K562 (cell line): ENCODE results near the gene ZNF775. TPM values are rescaled to one million over a fixed set of nuclear protein-coding genes. Genes with fewer than 3 reads are reported as not detected.

Source experiments
- ETS1 ChIP-seq: conservative IDR thresholded peaks from 2 replicates; pipeline ENCODE4 v1.6.1; 2011; ENCODE audit warnings: low read depth, mild to moderate bottlenecking, low read length; ENCODE audit not compliant: control insufficient read depth
- FUS ChIP-seq: fragments of 200-400 bp; formaldehyde crosslinking; optimal IDR thresholded peaks from 2 replicates; pipeline ENCODE3; 2017; ENCODE audit warnings: low read depth, low read length
- GTF2F1 ChIP-seq: IDR thresholded peaks from 2 replicates; pipeline ENCODE4 v1.6.1; 2011; ENCODE audit warnings: low read depth, low read length, improper control_type of control experiment
- JUND ChIP-seq, 2 experiments: IDR thresholded peaks; 2 replicates in 1 of 2; 3 replicates in 1 of 2; pipeline ENCODE4 v1.6.1; 2011; ENCODE audit warnings: borderline replicate concordance in 2 of 2, low read depth in 2 of 2, low read length in 2 of 2, improper control_type of control experiment in 1 of 2, missing biosample characterization in 1 of 2, missing genetic modification characterization in 1 of 2, missing genetic modification reagents in 1 of 2
- PML ChIP-seq: IDR thresholded peaks from 2 replicates; pipeline ENCODE4 v1.6.1; 2012; ENCODE audit warnings: low read length, inconsistent platforms
- RBM39 ChIP-seq: fragments of 200-400 bp; formaldehyde crosslinking; optimal IDR thresholded peaks from 2 replicates; pipeline ENCODE3; 2018; ENCODE audit warnings: low read depth, low read length
- REST ChIP-seq, 2 experiments: fragments of 450-650 bp; formaldehyde crosslinking in 1 of 2; IDR thresholded peaks; 2 replicates each; pipeline versions ENCODE4 v1.4.0 to v1.6.1; 2014 to 2020; ENCODE audit warnings: mild to moderate bottlenecking in 2 of 2, borderline replicate concordance in 1 of 2, low read depth in 1 of 2
- SAP30 ChIP-seq: fragments of 200-600 bp; sonication (generic); IDR thresholded peaks from 2 replicates; pipeline ENCODE4 v1.6.1; 2012; ENCODE audit warnings: borderline replicate concordance, low read depth, mild to moderate bottlenecking, moderate library complexity, low read length, control low read depth, inconsistent platforms; ENCODE audit not compliant: insufficient read depth, poor library complexity, severe bottlenecking
- SPI1 ChIP-seq: IDR thresholded peaks from 2 replicates; pipeline ENCODE4 v1.6.1; 2011; ENCODE audit warnings: low read depth, low read length, control low read depth, borderline replicate concordance
- TCF7 ChIP-seq: sonication (generic); IDR thresholded peaks from 2 replicates; pipeline ENCODE4 v1.6.1; 2016; ENCODE audit warnings: antibody characterized with exemption, borderline replicate concordance
- ZBTB17 ChIP-seq: fragments of 450-650 bp; formaldehyde crosslinking; IDR thresholded peaks from 2 replicates; pipeline ENCODE4 v1.4.0; 2020; ENCODE audit warnings: mild to moderate bottlenecking
- ZBTB49 ChIP-seq: sonication (generic); formaldehyde crosslinking; IDR thresholded peaks from 2 replicates; pipeline ENCODE4 v1.8.0; 2022; ENCODE audit warnings: missing genetic modification reagents, mild to moderate bottlenecking, borderline replicate concordance
- ZNF785 ChIP-seq: fragments of 250-450 bp; sonication (Bioruptor Pico); IDR thresholded peaks from 2 replicates; pipeline ENCODE4 v1.4.0; 2020; ENCODE audit warnings: mild to moderate bottlenecking
- polyA plus RNA-seq, 8 experiments: library from polyadenylated mRNA; depleted of rRNA in 4 of 8; stranded (reverse) in 5 of 8; unstranded in 3 of 8; fragments of >200 nt; fragmentation: Nextera tagmentation in 2 of 8; fragmentation: Illumina TruSeq in 1 of 8; extraction: Ambion mirVana in 2 of 8; extraction: Trizol in 1 of 8; gene quantifications; 2 replicates each; pipeline versions ENCODE4 v1.2.1 to v1.2.3, GENCODE V29; 2011 to 2014; ENCODE audit warnings: inconsistent platforms in 1 of 8, missing spikeins in 1 of 8
- total RNA-seq, 7 experiments: library from RNA; depleted of rRNA in 6 of 7; stranded (reverse); fragments of >200 nt in 6 of 7; fragmentation: Illumina TruSeq in 2 of 7; extraction: Trizol in 2 of 7; gene quantifications; 2 replicates each; pipeline versions ENCODE4 v1.2.1 to v1.2.3, GENCODE V29; 2011 to 2021; ENCODE audit warnings: low replicate concordance in 1 of 7

ZNF775 gene
- total and polyA plus RNA-seq, 9 of the 15 experiments (the other 6 are each of a cell fraction or from before 2014, with no cell fraction given): 0.04 to 18.7 (median 4.9) TPM

- TF ChIP-seq REST (IDR thresholded peaks at IDR 0.05; ENCODE audit: borderline replicate concordance) (no peak), REST (CRISPR knock-in tag; IDR thresholded peaks at IDR 0.05; ENCODE audit: low read depth) (no peak), SPI1 (peak; percentile 53; the same call in 1 of the 2 replicates), FUS (peak; percentile 6), RBM39 (peak; percentile 86), PML (peak; percentile 45), ZBTB17 (CRISPR knock-in tag) (peak; percentile 62; the same call in 1 of the 2 replicates), ETS1 (0 out of 2 replicates have a peak, but pooled peaks have one; percentile 50), TCF7 (peak; percentile 30; the same call in 1 of the 2 replicates), ZBTB49 (CRISPR knock-in tag) (peak; percentile 92), GTF2F1 (no peak; the same call in 1 of the 2 replicates), JUND (IDR thresholded peaks at IDR 0.05; ENCODE audit: borderline replicate concordance, low read depth, low read length) (no peak; the same call in 1 of the 2 replicates), JUND (tag; IDR thresholded peaks at IDR 0.05; ENCODE audit: borderline replicate concordance, low read depth, low read length) (peak; percentile 28; the same call in 1 of the 3 replicates), ZNF785 (CRISPR knock-in tag) (no peak), SAP30 (peak; percentile 81)
Measured at GRCh38 chr7:150368884-150369747, 10.0 kb upstream of the ZNF775 start (continued).
